ENCODE data around the gene RPS27.

Gene RPS27

DNA sequence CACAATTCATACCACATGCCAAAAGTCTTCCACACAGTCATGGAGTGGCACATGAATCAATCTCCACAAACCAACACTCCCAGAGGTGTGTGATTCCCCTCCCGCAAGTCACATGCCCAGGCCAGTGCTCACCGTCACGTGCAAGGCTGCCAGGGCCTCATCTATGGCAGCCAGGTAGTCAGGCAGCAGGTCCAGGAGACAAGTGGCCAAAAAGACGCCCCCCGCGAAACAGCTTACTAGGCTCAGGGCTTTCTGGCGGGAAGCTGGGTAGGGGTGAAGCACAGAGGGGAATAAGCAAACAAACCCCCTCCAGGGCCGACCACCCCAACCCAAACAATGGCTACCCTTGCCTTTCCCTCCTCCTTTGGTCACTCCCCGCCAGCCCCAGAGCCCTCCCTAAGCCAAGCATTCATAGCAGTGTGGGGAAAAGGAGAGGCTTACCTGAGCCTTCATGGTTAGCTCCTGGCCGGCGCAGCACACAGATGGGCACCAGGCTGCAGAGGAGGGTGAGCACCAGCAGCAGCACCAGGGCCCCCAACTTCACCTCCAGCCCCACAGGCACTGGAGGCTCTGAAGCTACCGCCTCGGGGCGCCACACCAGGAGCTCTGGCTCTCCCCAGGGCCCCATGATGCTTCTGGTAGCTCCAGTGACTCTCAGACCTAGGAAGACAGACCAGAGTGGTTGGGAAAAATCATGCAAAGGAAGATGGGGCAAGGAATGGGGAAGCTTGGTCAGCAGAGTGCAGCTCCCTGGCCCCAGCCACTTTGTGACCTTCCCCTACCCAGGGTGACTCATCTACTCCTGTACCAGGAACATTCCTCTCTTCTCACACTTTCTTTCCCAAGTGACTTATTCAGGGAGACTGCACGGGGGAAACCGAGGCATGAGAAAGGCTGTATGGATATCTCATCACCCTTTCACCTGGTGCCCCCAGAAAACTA is 28.2 kb upstream of the RPS27 start:
- TF ChIP-seq SUZ12 (IDR thresholded peaks at IDR 0.05; ENCODE audit: extremely low read depth, insufficient read depth, insufficient read length) (no peak), YY1 (IDR thresholded peaks at IDR 0.05; ENCODE audit: insufficient read depth, insufficient read length) (no peak), ZNF274 (IDR thresholded peaks at IDR 0.05; ENCODE audit: low read depth, low read length) (no peak)
- Histone ChIP-seq H3K9ac (ENCODE audit: insufficient read length, low read depth) (peak overlapping the region; percentile 99), H3K36me3 (ENCODE audit: insufficient read depth, insufficient read length, low read length) (peaks cover 42% of the 10 kb centered on the region), H3K9me3 (ENCODE audit: insufficient read depth, low read length) (no peaks in the 10 kb centered on the region), H3K27me3 (ENCODE audit: insufficient read depth, insufficient read length) (no peaks in the 10 kb centered on the region), H3K4me3 (ENCODE audit: insufficient read length, low read depth) (peak overlapping the region; percentile 97), H3K4me1 (ENCODE audit: insufficient read depth, insufficient read length) (peaks cover 11% of the 10 kb centered on the region)
- DNase-seq (ENCODE audit: low read depth, low spot score), result no peak

DNA sequence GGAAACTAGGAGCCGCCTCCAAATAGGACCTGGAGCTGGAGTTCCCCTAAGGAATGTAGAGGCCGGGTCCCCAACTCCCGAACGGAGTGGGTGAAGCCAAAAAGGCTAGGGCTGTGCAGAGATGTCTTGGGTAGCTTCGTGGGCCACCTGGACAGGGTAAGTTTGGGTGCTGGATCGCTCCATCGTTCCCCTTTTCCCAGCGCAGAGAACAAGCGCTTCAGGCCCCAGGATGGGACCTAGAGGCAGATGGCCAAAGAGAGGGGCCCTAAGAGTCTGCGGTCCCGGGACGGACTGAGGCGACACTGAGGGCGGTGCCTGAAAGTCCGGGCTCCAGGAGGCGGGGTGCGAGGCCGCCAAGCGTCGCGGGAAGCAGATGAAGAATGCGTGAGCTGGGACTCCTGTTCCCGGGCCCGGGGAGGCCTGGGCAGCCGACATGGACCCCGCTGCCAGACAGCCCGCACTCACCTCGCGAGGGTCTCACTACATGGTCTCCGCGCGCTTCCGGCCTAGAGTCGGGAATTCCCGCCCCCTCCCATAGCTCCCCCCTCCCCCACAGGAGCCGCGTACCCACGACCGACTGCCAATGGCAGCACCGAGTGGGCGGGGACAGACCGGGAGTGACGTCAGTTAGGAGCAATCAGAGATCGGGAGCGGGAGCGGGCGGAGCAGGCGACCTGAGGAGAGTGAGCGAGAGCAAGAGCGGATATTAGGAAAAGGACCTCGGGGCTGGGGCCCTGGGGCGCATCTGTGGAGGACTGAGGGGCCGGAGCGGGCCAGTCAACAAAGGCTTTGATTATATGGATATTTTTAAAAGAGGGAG is 27.3 kb upstream of the RPS27 start, which contains the start of gene SLC39A1:
Gene SLC39A1, minus strand, starts transcription at position 508 of the 820 bp plus-strand sequence. CDS start 822 bp downstream, outside the sequence.
- H3K4me3 ChIP-seq (ENCODE audit: insufficient read length, low read depth), result peak within 1 kb of the TSS; percentile 97
- H3K36me3 ChIP-seq (ENCODE audit: insufficient read depth, insufficient read length, low read length), result peaks cover 42% of the 10 kb centered on the region
- peaks cover 11% of the 10 kb centered on the region for H3K4me1 ChIP-seq (ENCODE audit: insufficient read depth, insufficient read length)
- DNase-seq (ENCODE audit: low read depth, low spot score), result peak; percentile 99
- H3K27me3 ChIP-seq (ENCODE audit: insufficient read depth, insufficient read length), result no peaks in the 10 kb centered on the region
- H3K9ac ChIP-seq (ENCODE audit: insufficient read length, low read depth), result peak within 1 kb of the TSS; percentile 99
- TF ChIP-seq SUZ12 (IDR thresholded peaks at IDR 0.05; ENCODE audit: extremely low read depth, insufficient read depth, insufficient read length) (no peak), YY1 (IDR thresholded peaks at IDR 0.05; ENCODE audit: insufficient read depth, insufficient read length) (no peak), ZNF274 (IDR thresholded peaks at IDR 0.05; ENCODE audit: low read depth, low read length) (no peak)
- H3K9me3 ChIP-seq (ENCODE audit: insufficient read depth, low read length), result no peaks in the 10 kb centered on the region

DNA sequence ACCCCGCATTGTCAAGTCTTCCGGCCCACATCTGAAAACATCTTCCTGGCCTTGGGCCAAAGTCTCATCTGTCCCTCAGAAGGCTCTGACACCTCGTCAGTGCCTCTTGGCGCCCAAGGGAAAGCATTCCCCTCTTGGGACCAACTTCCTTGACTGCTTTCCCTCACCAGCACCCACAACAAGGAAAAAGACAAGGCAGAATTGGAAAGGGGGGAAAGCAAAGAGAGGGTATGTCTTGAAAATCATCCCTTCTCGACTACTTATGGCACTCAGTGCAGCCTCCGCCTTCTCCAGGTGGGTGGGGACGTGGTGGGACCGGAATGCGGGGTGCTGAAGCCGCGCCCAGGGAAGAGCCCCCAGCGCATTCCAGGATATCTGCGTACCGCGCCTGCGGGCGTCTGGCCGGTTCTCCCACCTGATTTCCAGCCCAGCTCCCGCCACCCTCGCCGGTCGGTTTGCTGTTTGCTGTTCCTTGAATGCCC is 26.7 kb upstream of the RPS27 start:
- Histone ChIP-seq H3K4me3 (ENCODE audit: insufficient read length, low read depth) (peak overlapping the region; percentile 55), H3K27me3 (ENCODE audit: insufficient read depth, insufficient read length) (no peaks in the 10 kb centered on the region), H3K4me1 (ENCODE audit: insufficient read depth, insufficient read length) (peaks cover 14% of the 10 kb centered on the region), H3K9me3 (ENCODE audit: insufficient read depth, low read length) (no peaks in the 10 kb centered on the region), H3K9ac (ENCODE audit: insufficient read length, low read depth) (peak overlapping the region; percentile 91), H3K36me3 (ENCODE audit: insufficient read depth, insufficient read length, low read length) (peaks cover 42% of the 10 kb centered on the region)
- DNase-seq (ENCODE audit: low read depth, low spot score), result peak; percentile 74
- TF ChIP-seq SUZ12 (IDR thresholded peaks at IDR 0.05; ENCODE audit: extremely low read depth, insufficient read depth, insufficient read length), result no peak
- TF ChIP-seq ZNF274 (IDR thresholded peaks at IDR 0.05; ENCODE audit: low read depth, low read length), result no peak
- no peak for TF ChIP-seq YY1 (IDR thresholded peaks at IDR 0.05; ENCODE audit: insufficient read depth, insufficient read length)

DNA sequence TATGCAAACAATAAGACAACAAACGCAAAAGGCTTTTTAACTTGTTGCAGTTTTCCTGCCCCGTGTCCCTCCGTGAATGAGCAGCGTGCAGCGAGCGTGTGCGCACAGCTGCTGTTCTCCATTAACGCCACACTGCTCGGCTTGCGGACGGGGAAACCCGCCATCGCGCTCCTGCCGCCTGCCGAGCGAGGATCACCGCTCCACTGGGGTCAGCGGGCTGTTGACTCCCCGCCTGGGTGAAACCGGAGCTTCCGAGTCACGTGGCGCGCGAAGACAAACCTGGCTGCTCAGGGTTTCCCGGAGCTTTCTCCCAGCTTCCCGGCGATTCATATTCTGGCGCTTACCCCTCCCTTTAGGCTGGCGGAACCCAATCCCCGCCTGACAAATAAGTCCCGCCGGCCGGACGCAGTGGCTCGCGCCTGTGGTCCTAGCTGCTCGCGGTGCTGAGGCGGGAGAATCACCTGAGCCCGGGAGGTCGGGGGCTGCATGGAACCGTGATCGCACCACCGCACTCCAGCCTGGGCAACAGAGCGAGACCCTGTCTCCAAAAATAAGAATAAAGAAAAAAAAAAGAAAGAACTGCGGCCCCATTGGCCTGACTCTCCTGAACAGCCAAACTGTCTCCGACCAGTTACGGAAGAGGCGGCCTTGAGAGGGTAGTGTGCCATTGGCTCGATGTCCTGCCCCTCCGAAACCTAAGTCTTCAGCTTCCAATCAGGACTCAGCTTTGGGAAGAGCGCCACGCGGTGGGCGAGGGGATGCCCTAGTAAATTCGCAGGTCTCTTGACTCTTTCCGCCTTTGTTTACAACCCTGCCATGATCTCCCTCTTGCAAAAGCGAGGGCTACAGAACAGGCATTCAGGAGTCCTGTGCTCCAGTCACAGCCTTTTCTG is 23.2 kb upstream of the RPS27 start, which contains the start of gene CREB3L4:
Gene CREB3L4, plus strand, starts transcription at position 796 of the 893 bp plus-strand sequence. CDS start 624 bp downstream, outside the sequence.
- peak; percentile 99 for DNase-seq (ENCODE audit: low read depth, low spot score)
- H3K36me3 ChIP-seq (ENCODE audit: insufficient read depth, insufficient read length, low read length), result peaks cover 7% of the 10 kb centered on the region
- no peak for TF ChIP-seq ZNF274 (IDR thresholded peaks at IDR 0.05; ENCODE audit: low read depth, low read length)
- TF ChIP-seq YY1 (IDR thresholded peaks at IDR 0.05; ENCODE audit: insufficient read depth, insufficient read length), result peak; percentile 40
- H3K9me3 ChIP-seq (ENCODE audit: insufficient read depth, low read length), result no peaks in the 10 kb centered on the region
- no peaks in the 10 kb centered on the region for H3K27me3 ChIP-seq (ENCODE audit: insufficient read depth, insufficient read length)
- H3K9ac ChIP-seq (ENCODE audit: insufficient read length, low read depth), result peak within 1 kb of the TSS; percentile 98
- H3K4me1 ChIP-seq (ENCODE audit: insufficient read depth, insufficient read length), result peaks cover 4% of the 10 kb centered on the region
- peak within 1 kb of the TSS; percentile 83 for H3K4me3 ChIP-seq (ENCODE audit: insufficient read length, low read depth)

DNA sequence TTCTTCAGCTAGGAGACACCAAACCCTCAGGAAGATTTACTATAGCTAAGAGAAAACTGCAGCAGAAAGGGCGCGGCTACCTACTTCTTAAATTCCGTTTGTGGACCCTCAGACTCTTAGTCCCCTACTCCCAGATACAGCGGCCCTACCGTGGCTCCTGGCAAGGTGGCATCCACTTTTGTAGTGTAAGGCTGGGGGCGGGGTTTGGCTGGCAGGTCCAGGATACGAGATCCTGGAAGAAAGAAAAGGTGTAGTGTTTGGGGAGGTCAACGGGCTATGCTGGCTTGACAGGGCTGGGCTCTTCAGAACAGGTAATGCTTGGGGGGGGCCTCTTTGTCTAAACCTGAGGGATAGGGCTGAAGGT is 22.6 kb upstream of the RPS27 start:
- TF ChIP-seq SUZ12 (IDR thresholded peaks at IDR 0.05; ENCODE audit: extremely low read depth, insufficient read depth, insufficient read length) (no peak), ZNF274 (IDR thresholded peaks at IDR 0.05; ENCODE audit: low read depth, low read length) (no peak)
- Histone ChIP-seq H3K9ac (ENCODE audit: insufficient read length, low read depth) (peak overlapping the region; percentile 83), H3K9me3 (ENCODE audit: insufficient read depth, low read length) (no peaks in the 10 kb centered on the region), H3K4me1 (ENCODE audit: insufficient read depth, insufficient read length) (peaks cover 3% of the 10 kb centered on the region), H3K27me3 (ENCODE audit: insufficient read depth, insufficient read length) (no peaks in the 10 kb centered on the region), H3K4me3 (ENCODE audit: insufficient read length, low read depth) (peak overlapping the region; percentile 83), H3K36me3 (ENCODE audit: insufficient read depth, insufficient read length, low read length) (peaks cover 12% of the 10 kb centered on the region)
- no peak for DNase-seq (ENCODE audit: low read depth, low spot score)

DNA sequence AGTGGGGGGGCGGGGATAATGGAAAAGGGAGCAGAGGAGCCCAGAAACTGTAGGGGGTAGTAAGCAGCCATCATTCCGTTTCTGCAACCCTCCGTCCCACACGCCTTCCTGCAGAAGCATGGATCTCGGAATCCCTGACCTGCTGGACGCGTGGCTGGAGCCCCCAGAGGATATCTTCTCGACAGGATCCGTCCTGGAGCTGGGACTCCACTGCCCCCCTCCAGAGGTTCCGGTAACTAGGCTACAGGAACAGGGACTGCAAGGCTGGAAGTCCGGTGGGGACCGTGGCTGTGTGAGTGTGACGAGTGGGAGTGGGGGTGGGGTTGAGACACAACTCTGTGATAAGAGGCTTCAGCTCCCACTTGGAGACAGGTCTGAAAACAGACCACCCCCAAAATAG is 22.2 kb upstream of the RPS27 start:
- H3K9ac ChIP-seq (ENCODE audit: insufficient read length, low read depth), result peak overlapping the region; percentile 83
- H3K9me3 ChIP-seq (ENCODE audit: insufficient read depth, low read length), result no peaks in the 10 kb centered on the region
- peaks cover 16% of the 10 kb centered on the region for H3K36me3 ChIP-seq (ENCODE audit: insufficient read depth, insufficient read length, low read length)
- TF ChIP-seq SUZ12 (IDR thresholded peaks at IDR 0.05; ENCODE audit: extremely low read depth, insufficient read depth, insufficient read length) (no peak), ZNF274 (IDR thresholded peaks at IDR 0.05; ENCODE audit: low read depth, low read length) (no peak), YY1 (IDR thresholded peaks at IDR 0.05; ENCODE audit: insufficient read depth, insufficient read length) (no peak)
- no peaks in the 10 kb centered on the region for H3K27me3 ChIP-seq (ENCODE audit: insufficient read depth, insufficient read length)
- no peak for DNase-seq (ENCODE audit: low read depth, low spot score)
- peak overlapping the region; percentile 83 for H3K4me3 ChIP-seq (ENCODE audit: insufficient read length, low read depth)
- peaks cover 3% of the 10 kb centered on the region for H3K4me1 ChIP-seq (ENCODE audit: insufficient read depth, insufficient read length)

Measured in NT2/D1 (cell line).